HG03442 (cell line): ENCODE data around the gene RNF151.
"Not testable (repeated sequence)": the region's sequence is repeated elsewhere in the genome, so short reads cannot be mapped to it uniquely, and the experiment has no call there.

Experiments
- ATAC-seq: cut with Tn5 transposase; IDR thresholded peaks from one replicate; pipeline ENCODE4 v1.9.1; 2021; ENCODE audit warnings: mild to moderate bottlenecking, moderate library complexity; ENCODE audit not compliant: unreplicated experiment

The RNF151 gene

DNA sequence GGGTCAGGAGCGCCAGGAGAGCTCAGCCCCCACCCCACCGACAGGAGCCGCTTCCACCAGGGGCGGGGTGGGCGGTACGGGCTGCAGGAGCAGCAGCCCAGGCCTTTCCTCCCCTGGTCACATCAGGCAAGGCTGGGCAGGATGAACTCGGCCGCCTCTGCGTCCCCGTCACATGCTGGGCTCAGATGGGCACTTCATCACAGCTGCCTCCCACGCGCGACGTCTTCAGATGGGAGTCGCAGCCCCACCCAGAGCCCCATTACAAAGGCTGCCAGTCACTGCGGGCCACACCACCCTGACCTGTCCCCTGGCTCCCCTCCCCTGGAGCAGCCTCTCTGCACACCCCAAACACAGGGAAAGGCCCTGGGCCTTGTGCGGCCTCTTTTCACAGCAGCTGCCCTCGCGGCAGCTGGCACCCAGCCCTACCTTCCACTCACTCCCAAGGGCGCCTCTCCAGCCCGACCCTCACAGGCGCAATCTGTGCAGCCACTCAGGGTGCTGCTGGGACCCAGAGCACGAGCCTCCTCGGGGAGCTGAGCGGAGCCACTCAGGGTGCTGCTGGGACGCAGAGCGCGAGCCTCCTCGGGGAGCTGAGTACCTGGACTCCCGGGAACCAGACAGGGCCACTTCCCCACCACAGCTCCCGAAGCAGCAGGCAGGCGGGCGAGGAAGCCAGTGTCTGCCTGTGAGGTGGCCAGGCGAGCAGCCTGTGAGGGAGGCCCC lies 38.3 kb downstream of the RNF151 start:
- ATAC-seq = no peak

DNA sequence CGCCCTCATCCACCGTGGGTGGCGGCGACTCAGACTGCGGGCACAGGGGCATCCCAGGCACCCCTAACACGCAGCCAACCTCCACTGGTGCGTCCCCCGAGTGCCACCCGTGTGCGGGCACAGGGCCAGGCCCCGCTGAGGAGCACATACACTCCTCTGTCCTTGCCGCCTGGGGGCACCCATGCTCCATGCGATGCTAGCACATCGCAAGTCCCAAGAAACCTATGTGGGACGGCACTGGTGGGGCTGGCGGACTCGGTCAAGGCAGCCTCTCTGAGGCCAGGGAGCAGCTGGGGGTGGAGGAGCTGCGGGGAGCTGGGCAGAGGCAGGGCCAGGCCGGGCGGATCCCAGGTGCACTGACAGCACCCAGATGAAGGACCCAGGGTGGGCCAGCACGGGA lies 39.0 kb downstream of the RNF151 start:
- no peak for ATAC-seq

DNA sequence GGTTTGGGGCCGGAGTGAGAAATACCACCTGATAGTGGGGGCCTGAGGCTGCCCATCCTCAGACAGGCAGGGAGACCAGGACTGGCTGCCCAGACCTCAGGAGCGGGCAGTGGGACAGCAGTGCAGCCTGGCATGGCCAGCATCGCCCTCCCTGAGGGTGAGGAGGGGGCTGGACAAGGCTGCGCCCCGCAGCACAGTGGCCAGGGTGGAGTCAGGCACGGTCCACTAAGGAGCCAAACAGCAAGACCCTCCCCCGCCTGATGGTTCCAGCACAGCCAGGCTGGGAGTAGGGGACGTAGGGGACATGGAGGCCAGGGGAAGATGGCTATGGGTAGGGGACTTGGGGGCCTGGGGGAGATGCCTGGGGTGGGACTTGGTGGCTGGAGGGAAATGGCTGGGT lies 39.7 kb downstream of the RNF151 start:
- ATAC-seq = no peak

DNA sequence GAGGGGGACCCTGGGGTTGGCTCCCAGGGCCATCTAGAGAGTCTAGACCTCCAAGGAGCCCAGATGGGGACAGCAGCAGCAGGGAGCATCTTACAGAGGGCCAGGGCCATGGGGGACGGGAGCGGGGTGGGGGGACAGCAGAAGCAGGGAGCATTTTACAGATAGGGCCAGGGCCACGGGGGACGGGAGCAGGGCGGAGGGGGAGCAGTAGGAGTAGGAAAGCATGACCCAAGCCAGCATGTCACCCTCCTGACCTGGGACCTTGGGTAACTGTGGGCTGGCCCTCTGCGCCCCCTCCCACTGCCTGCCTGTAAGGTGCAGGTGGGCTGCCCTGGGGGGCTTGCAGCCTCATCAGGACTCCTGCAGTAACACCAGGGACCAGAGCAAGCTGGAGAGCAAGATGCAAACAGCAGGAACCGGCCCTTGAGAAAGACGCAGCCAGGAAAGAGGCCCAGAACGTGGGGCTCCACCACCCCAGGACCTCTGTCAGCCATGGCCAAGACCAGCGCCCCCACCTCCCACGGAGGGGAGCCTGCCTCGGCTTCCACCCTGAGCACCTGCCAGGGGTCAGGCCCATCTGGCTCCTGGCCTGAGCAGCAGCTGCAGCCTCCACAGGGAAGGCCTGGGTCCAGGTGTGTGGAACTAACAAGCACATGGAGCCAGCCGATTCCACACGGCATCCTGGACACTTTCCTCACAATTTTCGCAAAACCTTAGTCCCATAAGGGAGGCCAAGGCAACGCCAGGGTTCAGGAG lies 40.6 kb downstream of the RNF151 start:
- ATAC-seq = no peak

DNA sequence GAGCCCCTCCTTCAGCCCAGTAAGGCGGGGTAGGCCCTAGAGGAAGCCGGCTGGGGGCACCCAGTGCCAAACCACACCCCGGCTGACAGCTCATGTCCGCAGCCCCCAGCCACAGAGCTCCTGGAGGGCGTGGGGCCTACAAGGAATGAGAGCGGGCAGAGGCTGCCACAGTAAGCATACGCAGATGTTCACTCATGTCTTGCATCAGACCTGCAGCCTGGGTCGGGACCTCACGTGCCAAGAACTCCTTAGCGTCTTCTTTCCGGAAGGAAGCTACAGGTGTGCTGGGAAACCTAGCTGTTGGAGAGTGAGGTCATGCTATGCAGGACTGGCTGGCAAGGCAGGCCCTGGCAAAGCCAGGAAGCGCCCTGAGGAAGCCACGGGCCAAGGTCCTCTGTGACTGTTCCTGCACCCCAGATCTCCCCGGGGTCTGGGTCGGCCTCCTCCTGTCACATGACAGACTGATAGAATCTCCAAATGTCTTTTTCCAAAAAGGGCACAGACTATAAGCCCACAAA lies 41.4 kb downstream of the RNF151 start:
- ATAC-seq = no peak

DNA sequence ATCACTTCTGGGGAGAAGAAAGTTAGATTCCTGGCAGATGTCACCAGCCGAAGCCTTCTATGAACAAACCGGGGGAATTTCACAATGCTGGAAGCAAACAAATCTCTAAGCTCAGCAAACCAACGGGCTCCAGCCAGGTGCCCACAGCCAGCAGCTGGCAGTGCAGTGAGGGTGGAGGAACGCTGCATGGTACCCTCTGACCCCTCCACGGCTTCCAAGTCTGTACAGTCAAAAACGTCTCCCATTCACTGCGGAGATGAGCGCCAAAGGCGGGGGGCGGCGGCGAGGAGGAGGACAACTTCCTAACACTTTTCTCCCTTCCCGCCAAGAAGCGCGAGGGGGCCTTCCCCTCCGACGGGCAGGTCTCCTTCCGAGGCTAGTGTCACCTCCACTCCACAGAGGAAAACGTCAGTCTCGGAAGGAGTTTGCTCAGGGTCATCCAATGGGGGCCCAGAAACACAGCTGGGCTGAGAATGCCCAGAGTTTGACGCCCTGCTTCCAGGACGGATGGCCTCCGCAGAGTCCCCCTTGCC lies 42.0 kb downstream of the RNF151 start:
- no peak for ATAC-seq

DNA sequence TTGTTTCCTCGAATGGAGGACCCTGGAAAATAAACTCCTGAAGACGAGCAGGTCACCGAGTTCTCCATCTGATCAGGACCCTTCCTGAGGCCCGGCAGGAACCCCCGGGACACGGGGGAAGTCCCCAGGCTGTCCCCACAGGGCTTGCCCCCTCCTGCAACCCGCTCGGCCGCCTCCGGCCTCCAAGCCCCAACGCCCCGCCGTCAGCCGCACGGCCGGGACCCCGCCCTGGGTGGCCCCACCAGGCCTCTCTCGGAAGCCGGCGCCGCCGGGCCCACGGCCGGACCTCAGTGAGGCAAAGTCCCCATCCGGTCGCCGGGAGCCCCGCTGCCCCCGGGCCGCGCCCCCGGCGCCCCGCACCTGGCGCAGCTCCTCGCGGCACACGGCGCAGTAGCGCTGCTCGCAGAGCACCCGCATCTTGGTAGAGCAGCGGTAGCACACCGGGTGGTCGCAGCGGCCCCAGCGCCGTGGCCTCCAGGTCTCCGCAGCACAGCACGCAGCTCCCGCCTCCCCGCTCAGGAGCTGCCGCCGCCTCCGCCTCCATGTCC lies 42.6 kb downstream of the RNF151 start:
- ATAC-seq = peak; percentile 28

DNA sequence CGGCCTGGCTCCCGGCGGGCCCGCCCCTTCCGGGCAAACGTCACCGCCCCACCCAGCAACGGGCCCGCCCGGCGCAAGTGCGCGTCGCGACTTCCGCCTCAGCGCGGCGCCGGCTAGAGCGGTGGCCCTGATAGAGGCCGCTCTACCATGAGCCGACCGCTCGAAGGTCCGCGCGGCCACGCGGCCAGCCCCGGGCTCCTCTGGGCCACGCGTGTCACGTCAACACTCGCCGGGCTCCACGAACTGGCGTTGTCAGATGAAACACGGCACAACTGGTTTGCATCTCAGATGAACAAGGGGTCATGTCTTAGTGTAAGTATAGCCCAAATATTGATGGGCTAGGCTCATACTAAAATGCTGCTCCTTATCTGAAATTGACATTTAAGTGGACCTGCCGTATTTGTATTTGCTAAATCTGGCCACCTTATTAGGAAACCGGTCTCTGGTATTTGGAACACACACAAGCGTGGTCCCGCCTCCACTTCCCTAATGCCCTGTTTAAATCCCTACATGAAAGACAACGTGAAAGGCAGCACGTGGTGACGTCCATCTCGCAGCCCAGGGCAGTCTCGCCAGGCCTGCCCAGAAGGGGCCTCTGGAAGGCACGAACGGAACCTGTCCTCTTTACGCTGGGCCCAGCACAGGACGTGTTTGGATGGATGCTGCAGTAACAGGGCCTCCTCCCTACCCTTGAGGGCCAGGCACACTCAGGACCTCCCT lies 43.3 kb downstream of the RNF151 start, which contains the start of gene ZNF598:
ZNF598 (minus strand) TSS at position 31 of the 720 bp plus-strand sequence.
- ATAC-seq = peak; percentile 74

DNA sequence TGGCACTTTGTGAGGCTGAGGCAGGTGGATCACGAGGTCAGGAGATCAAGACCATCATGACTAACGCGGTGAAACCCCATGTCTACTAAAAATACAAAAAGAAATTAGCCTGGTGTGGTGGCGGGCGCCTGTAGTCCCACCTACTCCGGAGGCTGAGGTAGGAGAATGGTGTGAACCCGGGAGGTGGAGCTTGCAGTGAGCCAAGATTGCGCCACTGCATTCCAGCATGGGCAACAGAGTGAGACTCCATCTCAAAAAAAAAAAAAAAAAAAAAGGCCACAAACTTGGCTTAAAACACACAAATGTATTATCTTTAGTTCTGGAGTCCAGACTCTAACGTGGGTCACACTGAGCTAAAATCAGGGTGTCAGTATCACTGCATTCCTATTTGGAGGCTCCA lies 45.1 kb downstream of the RNF151 start:
- ATAC-seq = not testable (repeated sequence)

DNA sequence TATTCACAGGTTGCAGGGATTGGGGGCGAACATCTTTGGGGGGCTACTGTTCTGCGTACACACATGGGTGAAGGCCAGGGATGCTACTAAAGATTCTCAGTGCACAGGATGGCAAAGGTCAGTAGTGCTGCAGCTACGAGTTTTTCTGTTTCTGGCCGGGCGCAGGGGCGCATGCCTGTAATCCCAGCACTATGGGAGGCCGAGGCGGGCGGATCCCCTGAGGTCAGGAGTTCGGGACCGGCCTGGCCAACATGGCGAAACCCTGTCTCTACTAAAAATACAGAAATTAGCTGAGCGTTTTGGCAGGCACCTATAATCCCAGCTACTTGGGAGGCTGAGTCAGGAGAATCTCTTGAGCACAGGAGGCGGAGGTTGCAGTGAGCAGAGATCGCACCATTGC lies 46.9 kb downstream of the RNF151 start:
- ATAC-seq = no peak

DNA sequence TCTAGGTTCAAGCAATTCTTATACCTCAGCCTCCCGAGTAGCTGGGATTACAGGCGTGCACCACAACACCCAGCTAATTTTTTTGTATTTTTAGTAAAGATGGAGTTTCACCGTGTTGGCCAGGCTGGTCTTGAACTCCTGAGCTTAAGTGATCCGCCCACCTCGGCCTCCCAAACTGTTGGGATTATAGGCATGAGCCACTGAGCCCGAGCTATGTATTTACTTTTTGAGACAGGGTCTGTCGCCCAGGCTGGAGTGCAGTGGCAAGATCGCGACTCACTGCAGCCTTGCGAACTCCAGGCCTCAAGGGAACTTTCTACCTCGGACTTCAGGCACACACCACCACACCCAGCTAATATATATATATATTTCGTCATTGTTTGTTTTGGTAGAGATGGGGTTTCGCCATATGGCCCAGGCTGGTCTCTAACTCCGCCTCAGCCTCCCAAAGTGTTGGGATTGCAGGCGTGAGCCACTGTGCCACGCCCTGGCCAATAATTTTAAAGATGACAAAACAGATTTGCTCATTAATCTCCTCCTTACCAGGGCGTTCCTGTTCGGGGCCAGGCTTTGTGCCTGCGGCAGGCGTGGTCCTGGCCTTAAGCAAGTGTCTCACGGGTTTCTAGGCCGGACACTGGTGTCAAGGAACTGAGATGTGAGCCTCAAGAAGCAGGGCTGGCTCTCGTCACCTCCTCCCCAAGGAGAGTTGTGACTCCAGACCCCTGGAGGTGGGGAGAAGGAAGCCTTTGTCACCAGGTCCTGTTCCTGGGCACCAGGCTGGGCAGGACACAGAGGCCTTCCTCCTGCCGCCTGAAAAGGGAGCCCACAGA lies 48.7 kb downstream of the RNF151 start:
- ATAC-seq = no peak

DNA sequence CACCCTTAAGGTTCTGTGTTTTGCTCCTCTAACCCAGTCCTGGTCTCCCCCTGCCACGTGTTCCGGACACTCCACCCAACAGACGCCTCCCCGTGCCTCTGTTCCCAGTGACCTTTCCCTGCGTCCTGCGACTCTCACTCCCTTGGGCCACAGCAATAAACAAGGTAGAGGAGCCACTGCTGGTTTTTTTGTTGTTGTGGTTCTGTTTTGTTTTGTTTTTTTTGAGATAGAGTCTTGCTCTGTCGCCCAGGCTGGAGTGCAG lies 49.2 kb downstream of the RNF151 start:
- no peak for ATAC-seq

DNA sequence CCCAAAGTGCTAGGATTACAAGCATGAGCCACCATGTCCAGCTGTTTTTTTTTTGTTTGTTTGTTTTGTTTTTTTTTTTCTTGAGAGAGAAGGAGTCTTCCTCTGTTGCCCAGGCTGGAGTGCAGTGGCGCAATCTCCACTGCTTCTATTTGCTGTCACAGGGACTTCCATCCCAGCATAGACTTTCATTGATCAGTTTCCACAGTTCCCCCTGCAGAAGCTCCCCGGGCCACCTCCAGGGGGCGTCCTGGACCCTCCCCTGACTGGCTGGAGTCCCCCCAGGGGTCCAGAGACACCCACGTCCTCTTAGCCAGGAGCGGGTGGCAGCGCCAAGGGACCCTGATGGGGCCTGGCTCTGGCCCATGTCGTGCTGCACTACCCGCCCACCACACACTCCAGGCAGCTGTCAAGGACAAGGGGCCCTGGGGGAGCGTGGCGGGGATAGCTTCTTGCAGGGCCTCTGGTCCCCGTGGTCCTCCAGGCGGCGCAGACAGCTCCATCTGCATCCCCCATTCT lies 49.8 kb downstream of the RNF151 start:
- ATAC-seq = no peak
